Loucy (cell line): ENCODE results near the gene TMPRSS7.

Experiments
- CTCF ChIP-seq: fragments of 200-600 bp; sonication (generic); conservative IDR thresholded peaks from 2 replicates; pipeline ENCODE4 v1.5.1; 2014; ENCODE audit warnings: mild to moderate bottlenecking, antibody characterized with exemption, low read length
- EZH2phosphoT487 ChIP-seq: fragments of 200-600 bp; IDR thresholded peaks from 2 replicates; pipeline ENCODE4 v1.6.1; 2018; ENCODE audit warnings: antibody characterized with exemption, mild to moderate bottlenecking, moderate library complexity, borderline replicate concordance

DNA sequence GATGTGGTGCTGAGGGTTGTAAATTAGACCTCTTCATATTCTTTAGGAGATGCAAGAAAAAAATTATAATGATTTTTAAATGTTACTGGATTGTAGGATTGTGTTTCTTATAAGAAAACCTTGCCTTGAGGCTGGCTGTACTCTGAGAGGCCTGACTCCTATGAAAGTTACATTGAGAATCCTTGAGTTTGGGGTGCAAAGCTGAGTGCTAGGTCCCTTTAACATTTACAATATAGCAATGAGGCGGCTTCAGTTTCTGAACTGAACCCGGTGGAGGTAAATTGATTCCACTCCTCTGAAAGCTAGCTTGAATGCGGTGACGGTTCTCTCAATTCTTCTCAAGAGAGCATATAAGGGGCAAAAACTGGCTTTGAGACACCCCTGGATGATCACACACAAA lies at the start of gene TMPRSS7:
- no peak for TF ChIP-seq CTCF
- no peak for TF ChIP-seq EZH2phosphoT487
